GM19468 (cell line): ENCODE data around the gene GCK.

Source experiments
- ATAC-seq: cut with Tn5 transposase; IDR thresholded peaks from one replicate; pipeline ENCODE4 v1.9.1; 2021; ENCODE audit warnings: mild to moderate bottlenecking, moderate library complexity, moderate number of reproducible peaks; ENCODE audit not compliant: unreplicated experiment; ENCODE audit errors: extremely low read depth

GCK gene

GRCh38 chr7:44147026-44147991 is 41.9 kb downstream of the GCK start:
- ATAC-seq, result no peak

- no peak for ATAC-seq
Observed at GRCh38 chr7:44145969-44146911, 43.0 kb downstream of the GCK start.

GRCh38 chr7:44145479-44145968 is 43.7 kb downstream of the GCK start:
- ATAC-seq, result no peak

- no peak for ATAC-seq
Observed at GRCh38 chr7:44144968-44145478, 44.2 kb downstream of the GCK start.

- ATAC-seq, result no peak
Observed at GRCh38 chr7:44144426-44144967, 44.7 kb downstream of the GCK start.

GRCh38 chr7:44143646-44144250 is 45.5 kb downstream of the GCK start:
- no peak for ATAC-seq

GRCh38 chr7:44142028-44142427 is 47.2 kb downstream of the GCK start:
- no peak for ATAC-seq

GRCh38 chr7:44141221-44141850 is 47.9 kb downstream of the GCK start, which contains the start of gene MYL7:
Gene MYL7, minus strand, starts transcription at chr7:44141332. Its CDS starts 27 bp downstream, at chr7:44141305.
- no peak for ATAC-seq

- no peak for ATAC-seq
Observed at GRCh38 chr7:44140341-44140740, 48.9 kb downstream of the GCK start.

- no peak for ATAC-seq
Observed at GRCh38 chr7:44139311-44140010, 49.8 kb downstream of the GCK start.

- ATAC-seq, result no peak
Observed at GRCh38 chr7:44138698-44139097, 50.5 kb downstream of the GCK start.

GRCh38 chr7:44136731-44137130 is 52.5 kb downstream of the GCK start:
- ATAC-seq, result no peak

- no peak for ATAC-seq
Observed at GRCh38 chr7:44134943-44135628, 54.2 kb downstream of the GCK start.

- ATAC-seq, result no peak
Observed at GRCh38 chr7:44133295-44133694, 55.9 kb downstream of the GCK start.

- no peak for ATAC-seq
Observed at GRCh38 chr7:44132039-44132438, 57.2 kb downstream of the GCK start.

- ATAC-seq, result no peak
Observed at GRCh38 chr7:44131173-44132029, 57.8 kb downstream of the GCK start.
